PFSK-1 (cell line): ENCODE results near the gene ZNF79.

ENCODE experiments used
- POLR2AphosphoS5 ChIP-seq: IDR thresholded peaks from 2 replicates; pipeline ENCODE4 v1.6.1; 2012; ENCODE audit warnings: low read depth, mild to moderate bottlenecking, control low read depth, low read length, moderate library complexity
- REST ChIP-seq, 2 experiments: IDR thresholded peaks; 2 replicates each; pipeline versions ENCODE4 v1.6.1 to v1.8.0; 2011 to 2012; ENCODE audit warnings: low read depth in 2 of 2, low read length in 2 of 2, control low read depth in 1 of 2, inconsistent platforms in 1 of 2, mild to moderate bottlenecking in 1 of 2, moderate library complexity in 1 of 2; ENCODE audit not compliant: insufficient read depth in 1 of 2
- SIN3A ChIP-seq: IDR thresholded peaks from 2 replicates; pipeline ENCODE4 v1.6.1; 2012; ENCODE audit warnings: mild to moderate bottlenecking, low read length, moderate library complexity, borderline replicate concordance; ENCODE audit not compliant: insufficient read depth

- TF ChIP-seq REST (IDR thresholded peaks at IDR 0.05; ENCODE audit: insufficient read depth in 1 of 2, low read depth in 2 of 2, low read length in 2 of 2) (no peak), POLR2AphosphoS5 (no peak), SIN3A (no peak)
Observed at GRCh38 chr9:127395497-127396252, 28.5 kb upstream of the ZNF79 start.
